Naive thymus-derived CD4-positive, alpha-beta T cell (primary cell): Measurements from ENCODE around the gene NR6A1. TPM values are rescaled to one million over a fixed set of nuclear protein-coding genes. Genes with fewer than 3 reads are reported as not detected.

ENCODE experiments used
- ATAC-seq: fragments of 150-1000 bp; cut with Tn5 transposase; 2 replicates; pipeline ENCODE4 v1.10.0; 2021; ENCODE audit warnings: mild to moderate bottlenecking, moderate library complexity
- CTCF ChIA-PET: fragments of 350-600 bp; sonication (Branson Sonifier 250); formaldehyde crosslinking; loops from one replicate; lab custom pipeline; 2021; ENCODE audit warnings: antibody characterized with exemption; lab: Charles Lee
- POLR2A ChIA-PET: fragments of 350-600 bp; sonication (Branson Sonifier 250); formaldehyde crosslinking; loops from one replicate; lab custom pipeline; 2021; ENCODE audit warnings: antibody characterized with exemption, inconsistent platforms; lab: Charles Lee
- DNase-seq, 9 donors: peaks; one replicate each; pipeline versions ENCODE4 v3.0.0 to v3.0.0-alpha.2; 2020 to 2022; ENCODE audit warnings: mixed read lengths in 1 of 9
- H3K27ac ChIP-seq: one replicate; pipeline ENCODE4 v1.7.0; 2013; ENCODE audit warnings: mild to moderate bottlenecking, low read depth, low read length, moderate library complexity
- H3K27me3 ChIP-seq, 2 donors: one replicate each; pipeline ENCODE4 v1.7.0; 2013; ENCODE audit warnings: low read length in 2 of 2, mild to moderate bottlenecking in 2 of 2, moderate library complexity in 2 of 2; ENCODE audit not compliant: control insufficient read depth in 2 of 2, insufficient read depth in 2 of 2
- H3K36me3 ChIP-seq, 3 experiments: 1 replicate in 2 of 3; 2 replicates in 1 of 3; pipeline ENCODE4 v1.7.0; 2013; ENCODE audit warnings: low read length in 3 of 3, mild to moderate bottlenecking in 3 of 3, moderate library complexity in 1 of 3; ENCODE audit not compliant: insufficient read depth in 3 of 3, control insufficient read depth in 2 of 3
- H3K4me1 ChIP-seq, 2 donors: one replicate each; pipeline ENCODE4 v1.7.0; 2013; ENCODE audit warnings: low read length in 2 of 2, mild to moderate bottlenecking in 2 of 2, moderate library complexity in 1 of 2; ENCODE audit not compliant: control insufficient read depth in 2 of 2, insufficient read depth in 2 of 2
- H3K4me3 ChIP-seq: 2 replicates; pipeline ENCODE4 v1.7.0; 2013; ENCODE audit warnings: mild to moderate bottlenecking, low read length
- H3K9me3 ChIP-seq, 3 experiments: 1 replicate in 2 of 3; 2 replicates in 1 of 3; pipeline ENCODE4 v1.7.0; 2013; ENCODE audit warnings: low read length in 3 of 3; ENCODE audit not compliant: control insufficient read depth in 2 of 3
- H3K27ac Mint-ChIP-seq, 9 donors: one replicate each; pipeline ENCODE4 v1.8.0; 2020 to 2022; ENCODE audit warnings: mixed read lengths in 9 of 9, mild to moderate bottlenecking in 8 of 9, moderate library complexity in 5 of 9, inconsistent platforms in 2 of 9
- H3K27me3 Mint-ChIP-seq, 5 donors: one replicate each; pipeline ENCODE4 v1.8.0; 2021 to 2022; ENCODE audit warnings: mixed read lengths in 5 of 5, mild to moderate bottlenecking in 1 of 5
- H3K36me3 Mint-ChIP-seq, 5 donors: one replicate each; pipeline ENCODE4 v1.8.0; 2020 to 2022; ENCODE audit warnings: mixed read lengths in 5 of 5, mild to moderate bottlenecking in 3 of 5, inconsistent platforms in 1 of 5
- H3K4me1 Mint-ChIP-seq, 7 donors: one replicate each; pipeline ENCODE4 v1.8.0; 2020 to 2022; ENCODE audit warnings: mixed read lengths in 7 of 7, mild to moderate bottlenecking in 3 of 7, inconsistent platforms in 1 of 7
- H3K4me3 Mint-ChIP-seq, 10 donors: one replicate each; pipeline ENCODE4 v1.8.0; 2020 to 2022; ENCODE audit warnings: mild to moderate bottlenecking in 10 of 10, mixed read lengths in 10 of 10, moderate library complexity in 6 of 10, inconsistent platforms in 2 of 10
- H3K9me3 Mint-ChIP-seq, 11 donors: one replicate each; pipeline ENCODE4 v1.8.0; 2020 to 2022; ENCODE audit warnings: mixed read lengths in 11 of 11, mild to moderate bottlenecking in 4 of 11, inconsistent platforms in 1 of 11, moderate library complexity in 1 of 11
- intact Hi-C, 2 donors: fragments of 100-400 bp; cut with micrococcal nuclease; formaldehyde crosslinking; loops; one replicate each; pipeline ENCODE4 v1.15.1; 2023
- polyA plus RNA-seq, 2 donors: library from polyadenylated mRNA; unstranded; fragments of 300-500 nt; fragmentation: Illumina TruSeq; gene quantifications; one replicate each; pipeline ENCODE4 v1.2.3, GENCODE V29; 2021
- total RNA-seq, 6 experiments: library from RNA in 5 of 6; stranded (reverse) in 5 of 6; gene quantifications; 1 replicate in 5 of 6; 2 replicates in 1 of 6; pipeline ENCODE4 v1.2.3 and lab custom pipeline; 2021 to 2026

The NR6A1 gene
- total and polyA plus RNA-seq, 7 experiments from 2014 or later, result 0.21 to 0.78 (median 0.51) TPM; not detected in 4

GRCh38 chr9:124488641-124489210 is 282.4 kb downstream of the NR6A1 start:
- H3K27me3 ChIP-seq, result no peaks in the 10 kb centered on the region
- Mint-ChIP-seq H3K4me3 (no peak overlapping the region), H3K4me1 (no peaks in the 10 kb centered on the region), H3K27ac (no peak overlapping the region), H3K9me3 (peaks cover 0 to 4% (median 0%) of the 10 kb centered on the region in 11 donors), H3K27me3 (no peaks in the 10 kb centered on the region), H3K36me3 (no peaks in the 10 kb centered on the region)
- H3K9me3 ChIP-seq, result no peaks in the 10 kb centered on the region
- intact Hi-C loops, result no loop called here
- DNase-seq (no peak), ATAC-seq (no peak)
- no peak overlapping the region for H3K27ac ChIP-seq
- ChIA-PET CTCF (no interaction called here), POLR2A (no interaction called here)
- no peaks in the 10 kb centered on the region for H3K4me1 ChIP-seq
- H3K4me3 ChIP-seq, result no peak overlapping the region
- H3K36me3 ChIP-seq, result no peaks in the 10 kb centered on the region

GRCh38 chr9:124487260-124488182 is 283.6 kb downstream of the NR6A1 start:
- no peak overlapping the region for H3K4me3 ChIP-seq
- H3K27ac Mint-ChIP-seq, result no peak overlapping the region
- ATAC-seq (no peak), DNase-seq (no peak)
- no peaks in the 10 kb centered on the region for H3K9me3 ChIP-seq
- H3K4me3 Mint-ChIP-seq, result no peak overlapping the region
- CTCF ChIA-PET, result no interaction called here
- H3K27me3 ChIP-seq, result no peaks in the 10 kb centered on the region
- H3K4me1 Mint-ChIP-seq, result no peaks in the 10 kb centered on the region
- intact Hi-C loops, result no loop called here
- H3K4me1 ChIP-seq, result no peaks in the 10 kb centered on the region
- no peaks in the 10 kb centered on the region for H3K27me3 Mint-ChIP-seq
- H3K27ac ChIP-seq, result no peak overlapping the region
- H3K36me3 Mint-ChIP-seq, result no peaks in the 10 kb centered on the region
- peaks cover 0 to 5% (median 0%) of the 10 kb centered on the region in 11 donors for H3K9me3 Mint-ChIP-seq
- H3K36me3 ChIP-seq, result no peaks in the 10 kb centered on the region
- POLR2A ChIA-PET, result no interaction called here

- no peaks in the 10 kb centered on the region for H3K36me3 Mint-ChIP-seq
- no peak for ATAC-seq
- POLR2A ChIA-PET, result no interaction called here
Measured at GRCh38 chr9:124486778-124487259, 284.3 kb downstream of the NR6A1 start.

GRCh38 chr9:124485936-124486335 is 285.2 kb downstream of the NR6A1 start:
- no peaks in the 10 kb centered on the region for H3K27me3 ChIP-seq
- H3K4me3 Mint-ChIP-seq, result no peak overlapping the region
- intact Hi-C loops, result no loop called here

More at GRCh38 chr9:124486778-124487259, 284.3 kb downstream of the NR6A1 start:
- H3K4me1 Mint-ChIP-seq, result no peaks in the 10 kb centered on the region
- H3K27ac Mint-ChIP-seq, result no peak overlapping the region
- Histone ChIP-seq H3K4me1 (no peaks in the 10 kb centered on the region), H3K9me3 (no peaks in the 10 kb centered on the region), H3K27ac (no peak overlapping the region), H3K4me3 (no peak overlapping the region), H3K36me3 (no peaks in the 10 kb centered on the region), H3K27me3 (no peaks in the 10 kb centered on the region)
- H3K27me3 Mint-ChIP-seq, result no peaks in the 10 kb centered on the region
- no peak overlapping the region for H3K4me3 Mint-ChIP-seq
- CTCF ChIA-PET, result no interaction called here
- intact Hi-C loops, result no loop called here
- DNase-seq, result no peak
- H3K9me3 Mint-ChIP-seq, result peaks cover 0 to 5% (median 0%) of the 10 kb centered on the region in 11 donors

DNA sequence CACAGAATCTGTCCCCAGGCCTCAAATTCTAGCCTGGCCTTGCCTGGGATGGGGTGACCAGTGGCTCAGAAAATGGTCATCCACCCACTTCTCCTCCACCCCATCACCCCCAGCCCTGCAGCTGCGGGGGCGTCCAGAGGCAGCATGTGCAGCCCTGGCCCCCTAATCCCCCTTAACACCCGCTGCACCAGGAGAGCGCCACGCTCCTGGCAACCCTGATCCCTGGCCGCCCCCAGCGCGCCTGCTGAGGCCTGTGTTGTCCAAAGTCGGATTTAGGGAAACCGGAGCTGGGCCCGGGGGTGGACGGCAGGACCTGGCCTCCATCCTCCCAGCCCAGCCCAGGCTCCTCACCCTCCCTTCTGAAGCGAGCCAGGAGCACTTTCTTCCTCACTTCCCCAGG is 285.9 kb downstream of the NR6A1 start:
- no peak overlapping the region for H3K4me3 ChIP-seq
- peaks cover 0 to under 1% (median 0%) of the 10 kb centered on the region in 7 donors for H3K4me1 Mint-ChIP-seq
- DNase-seq (no peak), ATAC-seq (no peak)
- no peaks in the 10 kb centered on the region for H3K9me3 ChIP-seq
- H3K36me3 ChIP-seq, result no peaks in the 10 kb centered on the region
- H3K27ac ChIP-seq, result no peak overlapping the region
- peaks cover 0 to 5% (median 0%) of the 10 kb centered on the region in 11 donors for H3K9me3 Mint-ChIP-seq
- H3K27ac Mint-ChIP-seq, result no peak overlapping the region
- intact Hi-C loops, result no loop called here
- ChIA-PET POLR2A (no interaction called here), CTCF (no interaction called here)
- H3K36me3 Mint-ChIP-seq, result no peaks in the 10 kb centered on the region
- no peaks in the 10 kb centered on the region for H3K4me1 ChIP-seq
- no peak overlapping the region for H3K4me3 Mint-ChIP-seq
- no peaks in the 10 kb centered on the region for H3K27me3 ChIP-seq
- H3K27me3 Mint-ChIP-seq, result peaks cover 0 to 3% (median 1%) of the 10 kb centered on the region in 5 donors

More at GRCh38 chr9:124485936-124486335, 285.2 kb downstream of the NR6A1 start:
- no peaks in the 10 kb centered on the region for H3K27me3 Mint-ChIP-seq
- ChIA-PET POLR2A (no interaction called here), CTCF (no interaction called here)
- Histone ChIP-seq H3K9me3 (no peaks in the 10 kb centered on the region), H3K4me3 (no peak overlapping the region), H3K4me1 (no peaks in the 10 kb centered on the region), H3K36me3 (no peaks in the 10 kb centered on the region), H3K27ac (no peak overlapping the region)
- H3K27ac Mint-ChIP-seq, result no peak overlapping the region
- peaks cover 0 to 5% (median 0%) of the 10 kb centered on the region in 11 donors for H3K9me3 Mint-ChIP-seq
- ATAC-seq (no peak), DNase-seq (no peak)
- H3K4me1 Mint-ChIP-seq, result no peaks in the 10 kb centered on the region
- H3K36me3 Mint-ChIP-seq, result no peaks in the 10 kb centered on the region

GRCh38 chr9:124483481-124483880 is 287.6 kb downstream of the NR6A1 start:
- Histone ChIP-seq H3K27ac (no peak overlapping the region), H3K4me3 (no peak overlapping the region), H3K4me1 (no peaks in the 10 kb centered on the region), H3K9me3 (no peaks in the 10 kb centered on the region), H3K27me3 (no peaks in the 10 kb centered on the region), H3K36me3 (no peaks in the 10 kb centered on the region)
- ChIA-PET POLR2A (no interaction called here), CTCF (no interaction called here)
- no peak for DNase-seq
- H3K27ac Mint-ChIP-seq, result no peak overlapping the region
- H3K4me3 Mint-ChIP-seq, result no peak overlapping the region
- no peaks in the 10 kb centered on the region for H3K36me3 Mint-ChIP-seq
- intact Hi-C loops, result no loop called here
- peaks cover 0 to 5% (median 0%) of the 10 kb centered on the region in 11 donors for H3K9me3 Mint-ChIP-seq
- no peak for ATAC-seq
- H3K4me1 Mint-ChIP-seq, result peaks cover 0 to 6% (median 0%) of the 10 kb centered on the region in 7 donors
- H3K27me3 Mint-ChIP-seq, result peaks cover 0 to 15% (median 11%) of the 10 kb centered on the region in 5 donors
